Left hindlimb (tissue), 1 donor: ENCODE data around the gene DNAJB5.
"Not testable (repeated sequence)": the region's sequence is repeated elsewhere in the genome, so short reads cannot be mapped to it uniquely, and the experiment has no call there.

Experiments used
- DNase-seq: peaks from one replicate; pipeline ENCODE4 v3.0.0-alpha.2; 2018

DNAJB5 gene

GRCh38 chr9:34989003-34989945 is at the start of gene DNAJB5:
TSS of gene DNAJB5 (plus strand) at chr9:34989745. CDS start at chr9:34990631, 886 bp downstream.
- peak; percentile 100 for DNase-seq

- DNase-seq = not testable (repeated sequence)
These were observed 49.6 kb upstream of the DNAJB5 start for GRCh38 chr9:34939989-34940388.

GRCh38 chr9:34948451-34948850 is 41.1 kb upstream of the DNAJB5 start:
- no peak for DNase-seq

GRCh38 chr9:34954225-34954624 is 35.3 kb upstream of the DNAJB5 start:
- DNase-seq = no peak

- DNase-seq = not testable (repeated sequence)
These were observed 33.5 kb upstream of the DNAJB5 start for GRCh38 chr9:34956066-34956465.

GRCh38 chr9:34956648-34957047 is 32.9 kb upstream of the DNAJB5 start:
- no peak for DNase-seq

GRCh38 chr9:34957492-34958410 is 31.8 kb upstream of the DNAJB5 start, which contains the start of gene PHF24:
TSS of gene PHF24 (plus strand) at chr9:34958285. CDS start at chr9:34971299, 13,014 bp downstream.
- peak; percentile 36 for DNase-seq

GRCh38 chr9:34958411-34958982 is 31.0 kb upstream of the DNAJB5 start:
- DNase-seq = no peak

GRCh38 chr9:34959461-34959860 is 30.1 kb upstream of the DNAJB5 start:
- no peak for DNase-seq

GRCh38 chr9:34961574-34962490 is 27.7 kb upstream of the DNAJB5 start:
- no peak for DNase-seq

- no peak for DNase-seq
These were observed 27.0 kb upstream of the DNAJB5 start for GRCh38 chr9:34962546-34962945.

GRCh38 chr9:34963552-34963951 is 26.0 kb upstream of the DNAJB5 start:
- DNase-seq = no peak

GRCh38 chr9:34964458-34964857 is 25.1 kb upstream of the DNAJB5 start:
- DNase-seq = no peak

GRCh38 chr9:34971146-34971811 is 18.3 kb upstream of the DNAJB5 start:
- no peak for DNase-seq

- DNase-seq = no peak
These were observed 14.9 kb upstream of the DNAJB5 start for GRCh38 chr9:34974664-34975063.

- DNase-seq = no peak
These were observed 13.1 kb upstream of the DNAJB5 start for GRCh38 chr9:34976441-34976840.

- no peak for DNase-seq
These were observed 12.6 kb upstream of the DNAJB5 start for GRCh38 chr9:34976992-34977391.

GRCh38 chr9:34980181-34980761 is 9.3 kb upstream of the DNAJB5 start:
- no peak for DNase-seq

- no peak for DNase-seq
These were observed 7.2 kb upstream of the DNAJB5 start for GRCh38 chr9:34982361-34982760.

- DNase-seq = no peak
These were observed 6.3 kb upstream of the DNAJB5 start for GRCh38 chr9:34983209-34983608.

GRCh38 chr9:34984049-34984448 is 5.5 kb upstream of the DNAJB5 start:
- DNase-seq = peak; percentile 43
